ENCODE results near the gene WDR27.

Gene WDR27

GRCh38 chr6:169416249-169416648 lies 285.6 kb downstream of the WDR27 start:
- DNase-seq (ENCODE audit: low read depth in 4 of 4, low spot score in 1 of 4) = no peak

- no peak for DNase-seq (ENCODE audit: low read depth in 4 of 4, low spot score in 1 of 4)
Observed at GRCh38 chr6:169415179-169415578, 286.6 kb downstream of the WDR27 start.

GRCh38 chr6:169411722-169412121 lies 290.1 kb downstream of the WDR27 start:
- no peak for DNase-seq (ENCODE audit: low read depth in 4 of 4, low spot score in 1 of 4)

GRCh38 chr6:169411296-169411695 lies 290.5 kb downstream of the WDR27 start:
- no peak for DNase-seq (ENCODE audit: low read depth in 4 of 4, low spot score in 1 of 4)

GRCh38 chr6:169409742-169410312 lies 292.0 kb downstream of the WDR27 start:
- DNase-seq (ENCODE audit: low read depth in 4 of 4, low spot score in 1 of 4) = no peak

GRCh38 chr6:169407325-169407724 lies 294.5 kb downstream of the WDR27 start:
- DNase-seq (ENCODE audit: low read depth in 4 of 4, low spot score in 1 of 4) = no peak

All from stimulated activated CD4-positive, alpha-beta T cell treated with anti-CD3 and anti-CD28 coated beads, Interleukin-1b, Interleukin-23, amount 100 ng/mL, for 24 hours (primary cell).